ENCODE data around the gene EPHA2. TPM values are rescaled to one million over a fixed set of nuclear protein-coding genes. Genes with fewer than 3 reads are reported as not detected.
"Not testable (repeated sequence)": the region's sequence is repeated elsewhere in the genome, so short reads cannot be mapped to it uniquely, and the experiment has no call there.

The EPHA2 gene
- total and polyA plus RNA-seq, 9 donors, result 3.3 to 9.8 (median 6.9) TPM

DNA sequence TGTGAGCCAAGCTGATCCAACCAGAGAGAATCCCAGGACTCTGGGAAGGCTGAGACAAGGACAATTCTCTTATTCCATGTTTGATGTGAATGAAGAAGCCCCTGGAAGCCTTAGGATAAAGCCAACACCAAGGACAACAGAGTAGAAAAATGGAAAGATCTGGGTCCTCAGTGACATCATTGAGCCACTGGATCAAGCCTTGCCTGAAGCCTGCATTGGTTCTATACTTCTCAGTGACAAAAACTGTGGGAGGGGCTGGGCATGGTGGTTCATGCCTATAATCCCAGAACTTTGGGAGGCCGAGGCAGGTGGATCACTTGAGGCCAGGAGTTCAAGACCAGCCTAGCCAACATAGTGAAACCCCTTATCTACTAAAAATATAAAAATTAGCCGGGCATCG is 41.0 kb upstream of the EPHA2 start:
- Histone ChIP-seq H3K36me3 (ENCODE audit: control insufficient read depth, insufficient read depth, low read length) (no peaks in the 10 kb centered on the region), H3K9me3 (replicated peaks; ENCODE audit: control insufficient read depth, low read depth, low read length) (no peaks in the 10 kb centered on the region), H3K4me3 (ENCODE audit: low read length) (no peak overlapping the region), H3K27me3 (ENCODE audit: control insufficient read depth, insufficient read depth, low read length) (no peaks in the 10 kb centered on the region), H3K4me1 (ENCODE audit: control insufficient read depth, insufficient read depth, low read length) (peaks cover 4% of the 10 kb centered on the region), H3K27ac (ENCODE audit: low read length) (no peak overlapping the region)
- no CpG with 5 or more reads among the region's 3 CpGs for WGBS (ENCODE audit: insufficient coverage)
- DNase-seq, result no peak

- H3K27me3 ChIP-seq (ENCODE audit: control insufficient read depth, insufficient read depth, low read length); H3K9me3 ChIP-seq (replicated peaks; ENCODE audit: control insufficient read depth, low read depth, low read length); H3K36me3 ChIP-seq (ENCODE audit: control insufficient read depth, insufficient read depth, low read length); H3K4me3 ChIP-seq (ENCODE audit: low read length); H3K4me1 ChIP-seq (ENCODE audit: control insufficient read depth, insufficient read depth, low read length); DNase-seq; H3K27ac ChIP-seq (ENCODE audit: low read length): not testable (repeated sequence)
- 70% methylated on average over 2 of the region's 4 CpGs for WGBS (ENCODE audit: insufficient coverage)
These were observed 40.3 kb upstream of the EPHA2 start for GRCh38 chr1:16196139-16196538.

DNA sequence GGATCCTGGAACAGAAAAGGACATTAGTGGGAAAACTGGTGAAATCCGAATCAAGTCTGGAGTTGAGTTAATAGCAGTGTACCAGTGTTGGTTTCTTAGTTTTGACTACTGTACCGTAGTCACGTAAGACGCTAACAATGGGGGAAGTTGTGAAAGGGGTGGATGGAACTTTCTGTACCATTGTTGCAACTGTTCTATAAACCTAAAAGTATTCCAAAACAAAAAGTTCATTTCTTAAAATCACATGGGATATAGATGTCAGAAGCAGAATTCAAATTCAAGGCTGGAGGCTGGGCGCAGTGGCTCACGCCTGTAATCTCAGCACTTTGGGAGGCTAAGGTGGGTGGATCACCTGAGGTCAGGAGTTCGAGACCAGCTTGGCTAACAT is 39.6 kb upstream of the EPHA2 start:
- Histone ChIP-seq H3K27me3 (ENCODE audit: control insufficient read depth, insufficient read depth, low read length) (no peaks in the 10 kb centered on the region), H3K9me3 (replicated peaks; ENCODE audit: control insufficient read depth, low read depth, low read length) (no peaks in the 10 kb centered on the region), H3K4me3 (ENCODE audit: low read length) (no peak overlapping the region), H3K36me3 (ENCODE audit: control insufficient read depth, insufficient read depth, low read length) (no peaks in the 10 kb centered on the region), H3K4me1 (ENCODE audit: control insufficient read depth, insufficient read depth, low read length) (peaks cover 10% of the 10 kb centered on the region), H3K27ac (ENCODE audit: low read length) (no peak overlapping the region)
- DNase-seq, result no peak
- WGBS (ENCODE audit: insufficient coverage), result 86% methylated on average over 1 of the region's 7 CpGs

DNA sequence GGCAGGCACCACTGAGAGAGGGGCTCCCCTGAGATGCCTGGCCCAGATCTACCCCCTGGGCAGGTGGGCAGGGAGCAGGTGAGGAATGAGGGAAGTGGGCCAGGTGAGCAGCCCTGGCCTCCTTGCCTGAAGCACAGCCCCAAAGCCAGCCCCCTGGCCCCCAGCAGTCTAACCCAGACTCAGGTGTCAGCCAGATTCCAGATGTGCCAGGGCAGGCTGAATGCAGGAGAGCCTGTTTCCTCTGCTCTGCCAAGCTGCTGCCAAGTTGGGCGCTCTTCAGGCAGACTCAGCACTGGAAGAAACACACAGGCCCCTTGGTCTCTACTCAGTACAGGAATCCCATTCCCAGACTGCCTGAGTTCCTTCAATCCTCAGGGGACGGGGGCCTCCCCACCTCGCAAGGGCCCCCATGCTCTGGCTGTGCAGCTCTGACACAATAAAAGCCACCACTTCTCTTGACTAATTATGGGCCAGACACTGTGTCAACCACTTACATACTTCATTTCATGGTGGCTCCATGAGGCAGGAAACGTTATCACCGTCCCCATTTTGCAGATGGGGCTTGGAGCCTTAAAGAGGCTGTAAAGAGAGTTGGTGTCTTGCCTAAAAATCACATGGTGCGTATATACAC is 36.2 kb upstream of the EPHA2 start:
- Histone ChIP-seq H3K4me3 (ENCODE audit: low read length) (no peak overlapping the region), H3K27me3 (ENCODE audit: control insufficient read depth, insufficient read depth, low read length) (no peaks in the 10 kb centered on the region), H3K4me1 (ENCODE audit: control insufficient read depth, insufficient read depth, low read length) (peaks cover 37% of the 10 kb centered on the region), H3K9me3 (replicated peaks; ENCODE audit: control insufficient read depth, low read depth, low read length) (no peaks in the 10 kb centered on the region), H3K36me3 (ENCODE audit: control insufficient read depth, insufficient read depth, low read length) (no peaks in the 10 kb centered on the region), H3K27ac (ENCODE audit: low read length) (no peak overlapping the region)
- no peak for DNase-seq
- 65% methylated on average over 2 of the region's 6 CpGs for WGBS (ENCODE audit: insufficient coverage)

- WGBS (ENCODE audit: insufficient coverage), result 33% methylated on average over 1 of the region's 1 CpG
- peaks cover 37% of the 10 kb centered on the region for H3K4me1 ChIP-seq (ENCODE audit: control insufficient read depth, insufficient read depth, low read length)
- H3K4me3 ChIP-seq (ENCODE audit: low read length), result no peak overlapping the region
- H3K9me3 ChIP-seq (replicated peaks; ENCODE audit: control insufficient read depth, low read depth, low read length), result no peaks in the 10 kb centered on the region
- H3K36me3 ChIP-seq (ENCODE audit: control insufficient read depth, insufficient read depth, low read length), result no peaks in the 10 kb centered on the region
- H3K27me3 ChIP-seq (ENCODE audit: control insufficient read depth, insufficient read depth, low read length), result no peaks in the 10 kb centered on the region
- H3K27ac ChIP-seq (ENCODE audit: low read length), result no peak overlapping the region
- no peak for DNase-seq
These were observed 35.4 kb upstream of the EPHA2 start for GRCh38 chr1:16191309-16191708.

DNA sequence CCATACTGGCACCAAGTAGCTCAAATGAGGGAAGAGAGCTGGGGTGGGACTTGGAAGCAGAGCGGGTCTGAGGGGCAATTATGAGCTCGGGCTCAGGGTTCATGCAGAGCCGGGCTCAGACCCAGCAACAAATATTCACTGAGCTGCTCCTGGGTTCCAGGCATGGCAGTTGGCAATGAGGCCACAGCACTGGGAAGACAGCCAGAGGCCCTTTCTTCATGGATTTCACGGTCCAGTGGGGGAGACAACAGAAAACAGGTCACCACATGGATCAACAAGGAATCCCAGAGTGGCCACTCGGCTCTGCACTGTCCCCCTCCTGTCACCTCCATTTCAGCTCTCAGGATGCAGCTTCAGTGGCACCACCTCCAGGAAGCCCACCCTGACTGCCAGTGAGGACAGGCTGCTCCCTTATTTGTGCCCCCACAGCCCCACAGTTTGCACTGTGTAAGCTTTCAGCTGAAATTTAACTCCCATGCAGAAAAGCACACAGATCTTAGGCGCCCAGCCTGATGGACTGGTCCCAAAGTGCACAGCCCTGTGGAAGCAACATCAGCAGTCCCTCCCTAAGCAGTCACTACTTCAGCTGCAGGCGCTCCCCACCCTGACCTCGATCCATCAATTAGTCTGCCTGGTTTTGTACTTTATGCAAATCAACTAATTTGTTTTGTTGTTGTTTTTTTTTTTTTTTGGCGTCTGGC is 34.2 kb upstream of the EPHA2 start:
- peaks cover 37% of the 10 kb centered on the region for H3K4me1 ChIP-seq (ENCODE audit: control insufficient read depth, insufficient read depth, low read length)
- no peak for DNase-seq
- H3K4me3 ChIP-seq (ENCODE audit: low read length), result no peak overlapping the region
- H3K36me3 ChIP-seq (ENCODE audit: control insufficient read depth, insufficient read depth, low read length), result no peaks in the 10 kb centered on the region
- no peaks in the 10 kb centered on the region for H3K27me3 ChIP-seq (ENCODE audit: control insufficient read depth, insufficient read depth, low read length)
- H3K27ac ChIP-seq (ENCODE audit: low read length), result no peak overlapping the region
- WGBS (ENCODE audit: insufficient coverage), result 47% methylated on average over 6 of the region's 9 CpGs
- H3K9me3 ChIP-seq (replicated peaks; ENCODE audit: control insufficient read depth, low read depth, low read length), result no peaks in the 10 kb centered on the region

- 15% methylated on average over 5 of the region's 6 CpGs for WGBS (ENCODE audit: insufficient coverage)
- H3K27ac ChIP-seq (ENCODE audit: low read length), result no peak overlapping the region
- no peaks in the 10 kb centered on the region for H3K9me3 ChIP-seq (replicated peaks; ENCODE audit: control insufficient read depth, low read depth, low read length)
- no peaks in the 10 kb centered on the region for H3K36me3 ChIP-seq (ENCODE audit: control insufficient read depth, insufficient read depth, low read length)
- no peaks in the 10 kb centered on the region for H3K27me3 ChIP-seq (ENCODE audit: control insufficient read depth, insufficient read depth, low read length)
- no peak overlapping the region for H3K4me3 ChIP-seq (ENCODE audit: low read length)
- DNase-seq, result peak; percentile 63
- peaks cover 37% of the 10 kb centered on the region for H3K4me1 ChIP-seq (ENCODE audit: control insufficient read depth, insufficient read depth, low read length)
These were observed 33.1 kb upstream of the EPHA2 start for GRCh38 chr1:16189003-16189402.

- peaks cover 37% of the 10 kb centered on the region for H3K4me1 ChIP-seq (ENCODE audit: control insufficient read depth, insufficient read depth, low read length)
- H3K27me3 ChIP-seq (ENCODE audit: control insufficient read depth, insufficient read depth, low read length), result no peaks in the 10 kb centered on the region
- H3K36me3 ChIP-seq (ENCODE audit: control insufficient read depth, insufficient read depth, low read length), result no peaks in the 10 kb centered on the region
- no peak overlapping the region for H3K4me3 ChIP-seq (ENCODE audit: low read length)
- DNase-seq, result peak; percentile 77
- no peak overlapping the region for H3K27ac ChIP-seq (ENCODE audit: low read length)
- no peaks in the 10 kb centered on the region for H3K9me3 ChIP-seq (replicated peaks; ENCODE audit: control insufficient read depth, low read depth, low read length)
- 14% methylated on average over 9 of the region's 15 CpGs for WGBS (ENCODE audit: insufficient coverage)
These were observed 32.0 kb upstream of the EPHA2 start for GRCh38 chr1:16187748-16188401.

- no peak overlapping the region for H3K27ac ChIP-seq (ENCODE audit: low read length)
- H3K4me1 ChIP-seq (ENCODE audit: control insufficient read depth, insufficient read depth, low read length), result peaks cover 40% of the 10 kb centered on the region
- no peaks in the 10 kb centered on the region for H3K9me3 ChIP-seq (replicated peaks; ENCODE audit: control insufficient read depth, low read depth, low read length)
- H3K4me3 ChIP-seq (ENCODE audit: low read length), result no peak overlapping the region
- no peaks in the 10 kb centered on the region for H3K27me3 ChIP-seq (ENCODE audit: control insufficient read depth, insufficient read depth, low read length)
- DNase-seq, result no peak
- WGBS (ENCODE audit: insufficient coverage), result 79% methylated on average over 8 of the region's 9 CpGs
- no peaks in the 10 kb centered on the region for H3K36me3 ChIP-seq (ENCODE audit: control insufficient read depth, insufficient read depth, low read length)
These were observed 30.9 kb upstream of the EPHA2 start for GRCh38 chr1:16186655-16187235.

GRCh38 chr1:16184557-16185303 is 28.9 kb upstream of the EPHA2 start:
- no peak for DNase-seq
- H3K27ac ChIP-seq (ENCODE audit: low read length), result no peak overlapping the region
- H3K36me3 ChIP-seq (ENCODE audit: control insufficient read depth, insufficient read depth, low read length), result no peaks in the 10 kb centered on the region
- H3K4me1 ChIP-seq (ENCODE audit: control insufficient read depth, insufficient read depth, low read length), result peaks cover 41% of the 10 kb centered on the region
- H3K9me3 ChIP-seq (replicated peaks; ENCODE audit: control insufficient read depth, low read depth, low read length), result no peaks in the 10 kb centered on the region
- 78% methylated on average over 4 of the region's 10 CpGs for WGBS (ENCODE audit: insufficient coverage)
- H3K27me3 ChIP-seq (ENCODE audit: control insufficient read depth, insufficient read depth, low read length), result no peaks in the 10 kb centered on the region
- H3K4me3 ChIP-seq (ENCODE audit: low read length), result no peak overlapping the region
